Neural cell (in vitro differentiated cells): Measurements from ENCODE around the gene ADCY2. TPM values are rescaled to one million over a fixed set of nuclear protein-coding genes. Genes with fewer than 3 reads are reported as not detected.

Experiments used
- H2AFZ ChIP-seq: fragments of 200-600, 300-800 bp; sonication (generic), shearing (Covaris generic); 2 replicates; pipeline ENCODE4 v1.6.0; 2014; ENCODE audit warnings: low read depth, mild to moderate bottlenecking, antibody characterized with exemption, low read length, moderate library complexity
- H3F3A ChIP-seq: fragments of 200-600 bp; shearing (Covaris generic); 2 replicates; pipeline ENCODE4 v1.6.1; 2016; ENCODE audit warnings: mild to moderate bottlenecking, moderate library complexity, mixed read lengths, antibody characterized with exemption, low read length; ENCODE audit not compliant: insufficient read depth, poor library complexity, severe bottlenecking
- H3K27ac ChIP-seq: fragments of 200-600, 300-800 bp; sonication (generic), shearing (Covaris generic); 2 replicates; pipeline ENCODE4 v1.5.1; 2014; ENCODE audit warnings: mild to moderate bottlenecking, low read length, moderate library complexity
- H3K27me3 ChIP-seq: fragments of 300-800, 200-600 bp; sonication (generic), shearing (Covaris generic); 2 replicates; pipeline ENCODE4 v1.6.0; 2014; ENCODE audit warnings: mild to moderate bottlenecking, low read depth, low read length, moderate library complexity; ENCODE audit not compliant: insufficient read depth
- H3K36me3 ChIP-seq: fragments of 300-800, 200-600 bp; sonication (generic), shearing (Covaris generic); 2 replicates; pipeline ENCODE4 v1.5.1; 2014; ENCODE audit warnings: mild to moderate bottlenecking, antibody characterized with exemption, low read length, moderate library complexity; ENCODE audit not compliant: insufficient read depth
- H3K4me2 ChIP-seq: fragments of 300-800, 200-600 bp; sonication (generic), shearing (Covaris generic); 2 replicates; pipeline ENCODE4 v1.6.0; 2014; ENCODE audit warnings: mild to moderate bottlenecking, low read length
- H3K4me3 ChIP-seq: fragments of 300-800, 200-600 bp; sonication (generic), shearing (Covaris generic); 2 replicates; pipeline ENCODE4 v1.5.1; 2014; ENCODE audit warnings: mild to moderate bottlenecking, low read length, moderate library complexity
- H3K79me2 ChIP-seq: fragments of 200-600 bp; shearing (Covaris generic); replicated peaks from 2 replicates; pipeline ENCODE4 v1.6.0; 2014; ENCODE audit warnings: mild to moderate bottlenecking, low read length, moderate library complexity; ENCODE audit not compliant: insufficient read depth
- H3K9ac ChIP-seq: fragments of 300-800, 200-600 bp; sonication (generic), shearing (Covaris generic); 2 replicates; pipeline ENCODE4 v1.6.1; 2016; ENCODE audit warnings: mild to moderate bottlenecking, low read length, mixed read lengths
- H3K9me2 ChIP-seq: fragments of 200-600 bp; shearing (Covaris generic); 2 replicates; pipeline ENCODE4 v1.6.1; 2016; ENCODE audit warnings: mild to moderate bottlenecking, low read length, mixed read lengths; ENCODE audit not compliant: insufficient read depth
- H3K9me3 ChIP-seq: fragments of 200-600, 300-800 bp; sonication (generic), shearing (Covaris generic); 2 replicates; pipeline ENCODE4 v1.6.1; 2016; ENCODE audit warnings: mild to moderate bottlenecking, mixed run types, low read length, moderate library complexity, mixed read lengths
- H4K20me1 ChIP-seq: fragments of 200-600 bp; shearing (Covaris generic); 2 replicates; pipeline ENCODE4 v1.6.1; 2016; ENCODE audit warnings: mild to moderate bottlenecking, mixed run types; ENCODE audit not compliant: insufficient read depth
- CTCF ChIP-seq: fragments of 450-650 bp; IDR thresholded peaks from 2 replicates; pipeline ENCODE4 v1.5.1; 2014; ENCODE audit warnings: antibody characterized with exemption, mild to moderate bottlenecking, moderate library complexity; ENCODE audit not compliant: poor library complexity, severe bottlenecking
- EP300 ChIP-seq: fragments of 450-650 bp; conservative IDR thresholded peaks from 2 replicates; pipeline ENCODE4 v1.6.1; 2014; ENCODE audit warnings: antibody characterized with exemption, mild to moderate bottlenecking, moderate library complexity; ENCODE audit not compliant: poor library complexity, severe bottlenecking
- EZH2 ChIP-seq: fragments of 200-600, 300-800 bp; shearing (Covaris generic), sonication (generic); IDR thresholded peaks from 2 replicates; pipeline ENCODE4 v1.6.1; 2014; ENCODE audit warnings: antibody characterized with exemption, low read length, borderline replicate concordance, mild to moderate bottlenecking; ENCODE audit not compliant: insufficient read depth, poor library complexity, severe bottlenecking
- MXI1 ChIP-seq: fragments of 450-650 bp; conservative IDR thresholded peaks from 2 replicates; pipeline ENCODE4 v1.6.1; 2014; ENCODE audit warnings: antibody characterized with exemption, mild to moderate bottlenecking; ENCODE audit not compliant: poor library complexity, severe bottlenecking
- POLR2AphosphoS5 ChIP-seq: IDR thresholded peaks from 2 replicates; pipeline ENCODE4 v1.6.1; 2012
- RAD21 ChIP-seq: fragments of 450-650 bp; conservative IDR thresholded peaks from 2 replicates; pipeline ENCODE4 v1.6.1; 2014; ENCODE audit warnings: antibody characterized with exemption, mild to moderate bottlenecking, moderate library complexity
- REST ChIP-seq: IDR thresholded peaks from 2 replicates; pipeline ENCODE4 v1.6.1; 2012; ENCODE audit warnings: borderline replicate concordance
- SMC3 ChIP-seq: fragments of 450-650 bp; conservative IDR thresholded peaks from 2 replicates; pipeline ENCODE4 v1.6.1; 2014; ENCODE audit warnings: antibody characterized with exemption, mild to moderate bottlenecking, moderate library complexity; ENCODE audit not compliant: poor library complexity
- TAF1 ChIP-seq: IDR thresholded peaks from 2 replicates; pipeline ENCODE4 v1.6.1; 2012; ENCODE audit warnings: low read depth
- polyA plus RNA-seq: library from polyadenylated mRNA; depleted of rRNA; stranded (reverse); fragments of >200 nt; gene quantifications from 2 replicates; pipeline ENCODE4 v1.2.3, GENCODE V29; 2014

The ADCY2 gene
- polyA plus RNA-seq, 1 donor from 2014 or later = 1.9 TPM

- TF ChIP-seq EZH2 (no peak), CTCF (no peak), EP300 (no peak), RAD21 (no peak), POLR2AphosphoS5 (no peak), TAF1 (no peak), REST (no peak), SMC3 (no peak), MXI1 (no peak)
- no peak overlapping the region for H2AFZ ChIP-seq
- no peaks in the 10 kb centered on the region for H4K20me1 ChIP-seq
- H3K36me3 ChIP-seq = no peaks in the 10 kb centered on the region
- H3K4me2 ChIP-seq = no peak overlapping the region
- H3K9me3 ChIP-seq = no peaks in the 10 kb centered on the region
- no peak overlapping the region for H3K4me3 ChIP-seq
- H3F3A ChIP-seq = no peaks in the 10 kb centered on the region
- no peaks in the 10 kb centered on the region for H3K79me2 ChIP-seq
- H3K9ac ChIP-seq = no peak overlapping the region
- H3K27me3 ChIP-seq = no peaks in the 10 kb centered on the region
- no peak overlapping the region for H3K27ac ChIP-seq
- no peaks in the 10 kb centered on the region for H3K9me2 ChIP-seq
These were observed 398.4 kb downstream of the ADCY2 start for GRCh38 chr5:7794311-7794710.

- no peak overlapping the region for H3K4me2 ChIP-seq
- H3K36me3 ChIP-seq = no peaks in the 10 kb centered on the region
- TF ChIP-seq REST = no peak
- TF ChIP-seq EP300 = no peak
- no peak for TF ChIP-seq RAD21
- no peak for TF ChIP-seq POLR2AphosphoS5
- no peak for TF ChIP-seq SMC3
- TF ChIP-seq CTCF = no peak
- no peak for TF ChIP-seq TAF1
- no peak for TF ChIP-seq MXI1
- no peak for TF ChIP-seq EZH2
- no peaks in the 10 kb centered on the region for H4K20me1 ChIP-seq
- no peak overlapping the region for H2AFZ ChIP-seq
- H3F3A ChIP-seq = no peaks in the 10 kb centered on the region
- H3K79me2 ChIP-seq = no peaks in the 10 kb centered on the region
- no peak overlapping the region for H3K4me3 ChIP-seq
- no peaks in the 10 kb centered on the region for H3K9me3 ChIP-seq
- H3K9me2 ChIP-seq = no peaks in the 10 kb centered on the region
- H3K27ac ChIP-seq = no peak overlapping the region
- H3K9ac ChIP-seq = no peak overlapping the region
- no peaks in the 10 kb centered on the region for H3K27me3 ChIP-seq
These were observed 398.9 kb downstream of the ADCY2 start for GRCh38 chr5:7794823-7795222.
